ENCODE data around the gene TBXA2R.

TBXA2R gene

DNA sequence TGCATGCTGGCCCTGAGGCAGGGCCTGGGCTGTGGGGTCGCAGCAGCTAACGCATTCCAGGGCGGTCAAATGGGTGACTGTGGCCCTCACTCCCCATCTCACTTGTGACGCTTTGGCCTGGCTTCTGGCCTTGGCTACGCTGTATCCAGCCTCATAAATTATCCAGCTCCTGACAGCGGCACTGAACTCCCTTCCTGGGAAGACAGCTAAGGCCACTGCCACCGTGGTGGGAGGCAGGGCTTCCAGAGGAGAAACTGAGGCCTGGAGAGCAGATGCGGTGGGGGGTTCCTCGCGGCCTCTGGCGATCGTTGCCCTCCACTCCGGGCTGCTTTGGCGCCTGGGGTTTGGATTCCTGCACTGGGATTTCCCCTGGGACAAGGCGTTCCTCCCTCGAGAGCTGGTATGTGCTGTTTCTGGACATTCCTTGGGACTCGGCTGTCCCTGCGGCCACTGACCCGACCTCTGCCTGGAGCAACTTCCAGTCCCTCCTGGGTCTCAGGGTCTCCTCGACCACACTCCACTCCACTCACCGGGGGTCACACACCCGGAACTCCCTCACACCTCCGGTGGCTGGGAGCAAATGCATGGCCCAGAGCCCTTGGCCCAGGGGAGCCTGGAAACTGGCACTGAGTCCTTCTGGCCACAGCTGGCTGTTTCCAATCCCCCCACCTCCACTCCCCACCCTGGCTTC is 3.4 kb downstream of the TBXA2R start:
- Histone ChIP-seq H3K36me3 (ENCODE audit: control insufficient read depth, insufficient read depth, low read length) (no peaks in the 10 kb centered on the region), H3K4me3 (ENCODE audit: extremely low read depth, insufficient read depth, low read length, poor library complexity, severe bottlenecking) (no peak overlapping the region), H3K27ac (ENCODE audit: low read depth, low read length, severe bottlenecking) (no peak overlapping the region), H3K9me3 (ENCODE audit: control insufficient read depth, low read length) (no peaks in the 10 kb centered on the region), H3K4me1 (ENCODE audit: control insufficient read depth, insufficient read depth, low read length, poor library complexity, severe bottlenecking) (peaks cover 18% of the 10 kb centered on the region)
- WGBS, 2 experiments (ENCODE audit: insufficient coverage in 2 of 2), result 83 to 91% methylated on average over 19 to 21 of the region's 23 CpGs

DNA sequence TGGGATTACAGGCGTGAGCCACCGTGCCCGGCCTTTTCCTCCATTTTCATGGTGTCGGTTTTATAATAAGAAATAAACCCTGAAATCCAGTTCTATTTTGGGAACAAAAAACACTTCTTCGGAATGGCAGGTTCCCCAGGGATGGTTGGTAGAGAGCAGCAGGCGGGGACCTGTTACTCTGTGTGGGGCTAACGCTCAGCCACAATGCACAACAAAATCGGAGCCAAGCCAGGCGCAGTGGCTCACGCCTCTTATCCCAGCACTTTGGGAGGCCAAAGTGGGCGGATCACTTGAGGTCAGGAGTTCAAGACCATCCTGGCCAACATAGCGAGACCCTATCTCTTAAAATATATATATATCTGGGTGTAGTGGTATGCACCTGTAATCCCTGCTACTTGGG is 5.7 kb downstream of the TBXA2R start:
- Histone ChIP-seq H3K9me3 (ENCODE audit: control insufficient read depth, low read length) (no peaks in the 10 kb centered on the region), H3K4me1 (ENCODE audit: control insufficient read depth, insufficient read depth, low read length, poor library complexity, severe bottlenecking) (peaks cover 8% of the 10 kb centered on the region), H3K4me3 (ENCODE audit: extremely low read depth, insufficient read depth, low read length, poor library complexity, severe bottlenecking) (no peak overlapping the region), H3K36me3 (ENCODE audit: control insufficient read depth, insufficient read depth, low read length) (no peaks in the 10 kb centered on the region), H3K27ac (ENCODE audit: low read depth, low read length, severe bottlenecking) (no peak overlapping the region)
- 91 to 100% methylated on average over 8 to 10 of the region's 12 CpGs for WGBS, 2 experiments (ENCODE audit: insufficient coverage in 2 of 2)

DNA sequence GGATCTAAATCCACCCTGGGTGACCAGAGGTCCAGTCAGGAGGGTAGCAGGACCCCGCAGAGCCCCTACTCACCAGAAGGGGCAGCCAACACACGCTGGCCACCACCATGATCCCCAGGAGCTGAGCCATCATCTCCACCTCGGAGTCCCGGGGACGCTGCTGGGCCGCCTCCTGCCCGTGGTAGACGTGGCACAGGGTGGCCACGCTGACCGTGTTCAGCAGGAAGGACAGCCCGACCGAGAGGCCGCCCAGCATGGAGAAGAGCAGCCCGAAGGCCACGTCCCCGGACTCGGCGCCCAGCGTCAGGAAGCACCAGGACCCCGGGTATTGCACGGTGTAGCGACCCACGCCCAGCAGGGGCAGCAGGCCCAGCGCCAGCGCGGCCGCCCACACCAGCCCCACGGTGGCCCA is 6.9 kb downstream of the TBXA2R start:
- Histone ChIP-seq H3K4me3 (ENCODE audit: extremely low read depth, insufficient read depth, low read length, poor library complexity, severe bottlenecking) (no peak overlapping the region), H3K36me3 (ENCODE audit: control insufficient read depth, insufficient read depth, low read length) (no peaks in the 10 kb centered on the region), H3K27ac (ENCODE audit: low read depth, low read length, severe bottlenecking) (no peak overlapping the region), H3K4me1 (ENCODE audit: control insufficient read depth, insufficient read depth, low read length, poor library complexity, severe bottlenecking) (peaks cover 8% of the 10 kb centered on the region), H3K9me3 (ENCODE audit: control insufficient read depth, low read length) (no peaks in the 10 kb centered on the region)
- 90 to 91% methylated on average over 27 to 28 of the region's 28 CpGs for WGBS, 2 experiments (ENCODE audit: insufficient coverage in 2 of 2)

DNA sequence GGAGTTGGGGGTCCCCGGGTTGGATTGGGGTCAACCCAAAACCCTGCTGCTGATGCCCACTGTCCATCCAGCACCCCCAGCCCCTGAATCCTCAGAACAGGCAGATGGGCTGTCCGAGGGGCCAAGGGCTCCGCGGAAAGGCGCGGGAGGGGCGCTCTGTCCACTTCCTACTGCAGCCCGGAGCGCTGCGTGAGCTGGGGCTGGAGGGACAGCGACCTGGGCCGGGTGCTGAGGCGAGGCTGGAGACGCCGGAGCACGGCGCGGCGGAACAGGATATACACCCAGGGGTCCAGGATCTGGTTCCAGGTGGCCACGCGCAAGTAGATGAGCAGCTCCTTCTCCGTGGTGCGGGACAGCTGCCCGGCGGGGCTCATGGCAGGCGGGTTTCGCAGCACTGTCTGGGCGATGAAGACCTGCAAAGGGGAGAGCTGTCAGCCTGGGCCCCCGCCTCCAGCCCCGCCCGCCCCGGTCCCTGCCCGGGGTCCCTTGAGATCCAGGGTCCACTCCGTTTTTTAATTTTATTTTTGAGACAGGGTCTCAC is 11.1 kb downstream of the TBXA2R start:
- H3K4me3 ChIP-seq (ENCODE audit: extremely low read depth, insufficient read depth, low read length, poor library complexity, severe bottlenecking), result no peak overlapping the region
- peaks cover 5% of the 10 kb centered on the region for H3K9me3 ChIP-seq (ENCODE audit: control insufficient read depth, low read length)
- H3K4me1 ChIP-seq (ENCODE audit: control insufficient read depth, insufficient read depth, low read length, poor library complexity, severe bottlenecking), result no peaks in the 10 kb centered on the region
- H3K27ac ChIP-seq (ENCODE audit: low read depth, low read length, severe bottlenecking), result no peak overlapping the region
- 91% methylated on average over 30 to 34 of the region's 34 CpGs for WGBS, 2 experiments (ENCODE audit: insufficient coverage in 2 of 2)
- H3K36me3 ChIP-seq (ENCODE audit: control insufficient read depth, insufficient read depth, low read length), result no peaks in the 10 kb centered on the region

DNA sequence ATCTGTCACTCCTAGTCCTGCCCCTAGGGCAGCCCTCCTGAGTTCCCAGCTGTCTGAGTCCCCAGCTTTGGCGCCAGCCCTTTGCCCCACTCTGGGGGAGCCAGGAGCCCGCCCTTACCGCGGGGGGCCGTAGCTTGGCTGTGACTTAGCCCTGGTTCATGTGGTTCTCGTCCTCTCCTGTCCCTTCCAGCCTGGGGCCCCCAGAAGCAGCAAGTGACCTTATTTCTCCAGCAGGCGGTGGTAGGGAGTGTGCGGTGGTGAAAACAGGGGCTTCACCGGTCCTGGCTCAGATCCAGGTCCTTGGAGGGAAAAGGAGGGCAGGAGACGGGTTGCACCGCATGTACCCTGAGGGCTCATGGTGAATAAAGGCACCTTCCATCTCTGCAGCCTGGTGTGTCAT is 13.5 kb downstream of the TBXA2R start:
- 35 to 53% methylated on average over 6 to 11 of the region's 11 CpGs for WGBS, 2 experiments (ENCODE audit: insufficient coverage in 2 of 2)
- H3K4me1 ChIP-seq (ENCODE audit: control insufficient read depth, insufficient read depth, low read length, poor library complexity, severe bottlenecking), result no peaks in the 10 kb centered on the region
- peaks cover 5% of the 10 kb centered on the region for H3K9me3 ChIP-seq (ENCODE audit: control insufficient read depth, low read length)
- H3K4me3 ChIP-seq (ENCODE audit: extremely low read depth, insufficient read depth, low read length, poor library complexity, severe bottlenecking), result no peak overlapping the region
- H3K36me3 ChIP-seq (ENCODE audit: control insufficient read depth, insufficient read depth, low read length), result no peaks in the 10 kb centered on the region
- no peak overlapping the region for H3K27ac ChIP-seq (ENCODE audit: low read depth, low read length, severe bottlenecking)

DNA sequence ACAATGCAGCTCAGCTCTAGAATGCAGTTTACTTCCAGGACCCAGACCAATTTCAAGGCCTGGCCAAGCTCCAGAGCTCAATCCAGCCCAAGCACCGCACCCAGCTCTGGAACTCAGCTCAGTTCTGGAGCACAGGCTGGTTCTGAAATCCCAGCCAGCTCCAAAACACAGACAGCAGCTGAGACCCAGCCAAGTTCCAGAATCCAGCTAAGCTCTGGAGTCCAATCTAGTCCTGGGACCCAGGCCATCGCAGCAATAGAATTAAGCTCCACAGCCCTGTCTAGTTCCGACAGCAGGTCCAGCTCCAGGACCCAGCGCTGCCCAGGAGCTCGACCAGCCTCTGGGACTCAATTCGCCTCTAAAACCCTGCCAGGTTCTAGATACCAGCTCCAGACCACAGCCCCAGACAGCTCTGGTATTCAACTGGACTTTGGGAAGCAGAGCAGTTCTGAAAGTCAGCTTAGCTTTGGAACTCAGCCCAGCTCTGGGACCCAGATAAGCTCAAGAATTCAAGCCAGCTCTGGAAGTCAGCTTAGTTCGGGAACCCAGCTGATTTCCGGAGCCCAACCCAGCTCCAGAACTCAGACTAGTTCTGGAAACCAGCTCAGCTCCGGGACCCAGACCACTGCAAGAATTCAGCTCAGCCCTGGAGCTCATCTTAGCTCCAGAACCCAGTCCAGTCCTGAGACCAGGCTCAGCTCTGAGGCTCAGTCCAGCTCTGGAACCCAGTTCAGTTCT is 14.6 kb downstream of the TBXA2R start:
- Histone ChIP-seq H3K9me3 (ENCODE audit: control insufficient read depth, low read length) (peaks cover 5% of the 10 kb centered on the region), H3K36me3 (ENCODE audit: control insufficient read depth, insufficient read depth, low read length) (no peaks in the 10 kb centered on the region), H3K27ac (ENCODE audit: low read depth, low read length, severe bottlenecking) (no peak overlapping the region), H3K4me1 (ENCODE audit: control insufficient read depth, insufficient read depth, low read length, poor library complexity, severe bottlenecking) (no peaks in the 10 kb centered on the region), H3K4me3 (ENCODE audit: extremely low read depth, insufficient read depth, low read length, poor library complexity, severe bottlenecking) (no peak overlapping the region)
- 82 to 86% methylated on average over 9 of the region's 9 CpGs for WGBS, 2 experiments (ENCODE audit: insufficient coverage in 2 of 2)

DNA sequence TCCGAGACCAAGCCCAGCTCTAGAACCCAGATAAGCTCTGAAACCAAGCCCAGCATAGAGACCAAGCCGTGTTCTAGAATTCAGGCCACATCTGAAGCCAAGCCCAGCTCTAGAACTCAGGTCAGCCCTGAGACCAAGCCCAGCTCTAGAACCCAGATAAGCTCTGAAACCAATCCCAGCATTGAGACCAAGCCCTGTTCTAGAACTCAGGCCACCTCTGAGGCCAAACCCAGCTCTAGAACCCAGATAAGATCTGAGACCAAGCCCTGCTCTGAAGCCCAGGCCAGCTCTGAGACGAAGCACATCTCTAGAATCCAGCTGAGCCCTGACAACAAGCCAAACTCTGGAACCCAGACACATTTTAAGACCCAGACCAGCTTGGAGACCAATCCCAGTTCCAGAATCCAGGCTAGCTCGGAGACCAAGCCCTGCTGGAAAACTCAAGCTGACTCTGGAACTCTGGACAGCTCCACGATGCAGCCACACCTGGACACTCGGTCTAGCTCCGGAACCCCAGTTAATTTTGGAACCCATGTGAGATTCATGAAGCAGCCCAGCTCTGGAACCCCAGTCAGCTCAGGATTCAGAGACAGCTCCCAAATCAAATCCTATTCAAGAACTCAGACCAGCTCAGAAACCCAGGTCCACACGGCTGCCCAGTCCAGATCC is 15.6 kb downstream of the TBXA2R start:
- Histone ChIP-seq H3K9me3 (ENCODE audit: control insufficient read depth, low read length) (peaks cover 5% of the 10 kb centered on the region), H3K27ac (ENCODE audit: low read depth, low read length, severe bottlenecking) (no peak overlapping the region), H3K4me1 (ENCODE audit: control insufficient read depth, insufficient read depth, low read length, poor library complexity, severe bottlenecking) (no peaks in the 10 kb centered on the region), H3K36me3 (ENCODE audit: control insufficient read depth, insufficient read depth, low read length) (no peaks in the 10 kb centered on the region), H3K4me3 (ENCODE audit: extremely low read depth, insufficient read depth, low read length, poor library complexity, severe bottlenecking) (no peak overlapping the region)
- 91 to 92% methylated on average over 7 to 8 of the region's 8 CpGs for WGBS, 2 experiments (ENCODE audit: insufficient coverage in 2 of 2)

DNA sequence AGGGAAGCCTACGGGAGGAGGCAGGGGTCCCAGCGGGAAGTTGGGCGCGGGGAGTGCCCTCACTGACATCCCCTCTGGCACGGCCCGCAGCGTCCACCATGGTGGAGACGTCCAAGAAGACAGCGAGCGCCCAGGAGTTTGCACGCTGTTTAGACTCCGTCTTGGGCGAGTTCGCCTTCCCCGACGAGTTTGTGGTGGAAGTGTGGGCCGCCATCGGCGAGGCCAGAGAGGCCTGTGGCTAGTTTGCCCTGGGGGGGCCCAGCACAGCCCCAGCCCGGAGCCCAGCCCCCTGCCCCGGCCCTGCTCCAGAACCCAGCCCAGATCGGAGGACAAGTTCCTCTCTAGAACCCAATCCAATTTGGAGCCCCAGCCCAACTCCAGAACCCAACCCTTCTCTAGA is 16.7 kb downstream of the TBXA2R start:
- Histone ChIP-seq H3K27ac (ENCODE audit: low read depth, low read length, severe bottlenecking) (no peak overlapping the region), H3K9me3 (ENCODE audit: control insufficient read depth, low read length) (peaks cover 5% of the 10 kb centered on the region), H3K4me3 (ENCODE audit: extremely low read depth, insufficient read depth, low read length, poor library complexity, severe bottlenecking) (no peak overlapping the region), H3K4me1 (ENCODE audit: control insufficient read depth, insufficient read depth, low read length, poor library complexity, severe bottlenecking) (no peaks in the 10 kb centered on the region), H3K36me3 (ENCODE audit: control insufficient read depth, insufficient read depth, low read length) (no peaks in the 10 kb centered on the region)
- 93 to 95% methylated on average over 19 to 22 of the region's 22 CpGs for WGBS, 2 experiments (ENCODE audit: insufficient coverage in 2 of 2)

DNA sequence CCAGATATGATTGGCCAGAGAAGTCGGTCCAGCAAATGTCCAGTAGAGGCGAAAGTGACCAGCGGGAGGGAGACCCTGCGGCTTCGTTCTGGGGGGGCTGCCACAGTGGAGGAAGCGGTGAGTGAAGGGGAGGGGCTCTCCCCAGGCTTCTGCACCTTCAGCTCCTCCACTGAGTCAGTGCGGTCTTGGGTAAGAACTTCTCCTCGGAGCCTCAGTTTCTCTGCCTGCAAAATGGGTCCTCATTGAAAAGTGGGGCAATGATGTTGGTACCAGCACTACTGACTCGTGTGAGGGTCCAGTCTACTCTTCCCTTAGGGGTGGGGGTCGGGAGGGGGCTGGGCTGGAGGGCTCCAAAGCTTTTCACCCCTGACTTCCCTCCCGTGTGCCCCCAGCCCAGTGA is 17.2 kb downstream of the TBXA2R start:
- no peaks in the 10 kb centered on the region for H3K36me3 ChIP-seq (ENCODE audit: control insufficient read depth, insufficient read depth, low read length)
- H3K4me3 ChIP-seq (ENCODE audit: extremely low read depth, insufficient read depth, low read length, poor library complexity, severe bottlenecking), result no peak overlapping the region
- H3K4me1 ChIP-seq (ENCODE audit: control insufficient read depth, insufficient read depth, low read length, poor library complexity, severe bottlenecking), result no peaks in the 10 kb centered on the region
- H3K27ac ChIP-seq (ENCODE audit: low read depth, low read length, severe bottlenecking), result no peak overlapping the region
- H3K9me3 ChIP-seq (ENCODE audit: control insufficient read depth, low read length), result peaks cover 5% of the 10 kb centered on the region
- 87% methylated on average over 7 of the region's 11 CpGs; no CpG with 5 or more reads in 1 of the 2 experiments for WGBS, 2 experiments (ENCODE audit: insufficient coverage in 2 of 2)

DNA sequence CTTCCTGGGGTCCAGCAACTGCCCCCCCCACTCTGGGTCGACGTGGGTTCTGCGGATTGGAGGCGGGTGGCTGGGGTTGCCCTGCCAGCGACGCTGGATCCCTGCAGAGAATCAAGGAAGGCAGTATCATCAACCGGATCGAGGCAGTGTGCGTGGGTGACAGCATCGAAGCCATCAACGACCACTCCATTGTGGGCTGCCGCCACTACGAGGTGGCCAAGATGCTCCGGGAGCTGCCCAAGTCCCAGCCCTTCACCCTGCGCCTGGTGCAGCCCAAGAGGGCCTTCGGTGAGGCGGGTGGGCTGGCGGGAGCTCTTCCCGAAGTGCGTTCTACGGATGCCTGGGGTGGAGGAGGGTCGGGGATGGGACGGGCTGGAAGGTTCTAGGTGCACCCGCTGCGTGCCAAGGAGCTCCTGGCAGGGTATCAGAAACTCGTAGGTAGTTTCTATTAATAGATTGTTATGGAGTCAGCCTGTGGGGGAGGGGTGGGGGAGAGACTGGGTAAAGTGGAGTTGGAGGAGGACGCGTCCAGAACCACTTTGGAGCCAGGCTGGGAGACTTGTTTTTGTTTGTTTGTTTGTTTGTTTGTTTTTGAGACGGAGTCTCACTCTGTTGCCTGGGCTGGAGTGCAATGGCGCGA is 19.8 kb downstream of the TBXA2R start:
- H3K9me3 ChIP-seq (ENCODE audit: control insufficient read depth, low read length), result peaks cover 5% of the 10 kb centered on the region
- no peaks in the 10 kb centered on the region for H3K4me1 ChIP-seq (ENCODE audit: control insufficient read depth, insufficient read depth, low read length, poor library complexity, severe bottlenecking)
- no peaks in the 10 kb centered on the region for H3K36me3 ChIP-seq (ENCODE audit: control insufficient read depth, insufficient read depth, low read length)
- 73 to 74% methylated on average over 26 to 30 of the region's 31 CpGs for WGBS, 2 experiments (ENCODE audit: insufficient coverage in 2 of 2)
- H3K4me3 ChIP-seq (ENCODE audit: extremely low read depth, insufficient read depth, low read length, poor library complexity, severe bottlenecking), result no peak overlapping the region
- H3K27ac ChIP-seq (ENCODE audit: low read depth, low read length, severe bottlenecking), result no peak overlapping the region
